Measurements from ENCODE around the gene ZNF652.
A peak's percentile ranks its signal among the peaks of the same experiment; 100 is the strongest.
"Not testable (repeated sequence)": the region's sequence is repeated elsewhere in the genome, so short reads cannot be mapped to it uniquely, and the experiment has no call there.

Gene ZNF652

GRCh38 chr17:49312722-49313121, 49.3 kb downstream of the ZNF652 start:
- DNase-seq (ENCODE audit: low spot score): no peak

GRCh38 chr17:49299996-49300395, 62.1 kb downstream of the ZNF652 start:
- DNase-seq (ENCODE audit: low spot score): no peak

- DNase-seq (ENCODE audit: low spot score): no peak
These were observed 63.6 kb downstream of the ZNF652 start for GRCh38 chr17:49298371-49298976.

DNA sequence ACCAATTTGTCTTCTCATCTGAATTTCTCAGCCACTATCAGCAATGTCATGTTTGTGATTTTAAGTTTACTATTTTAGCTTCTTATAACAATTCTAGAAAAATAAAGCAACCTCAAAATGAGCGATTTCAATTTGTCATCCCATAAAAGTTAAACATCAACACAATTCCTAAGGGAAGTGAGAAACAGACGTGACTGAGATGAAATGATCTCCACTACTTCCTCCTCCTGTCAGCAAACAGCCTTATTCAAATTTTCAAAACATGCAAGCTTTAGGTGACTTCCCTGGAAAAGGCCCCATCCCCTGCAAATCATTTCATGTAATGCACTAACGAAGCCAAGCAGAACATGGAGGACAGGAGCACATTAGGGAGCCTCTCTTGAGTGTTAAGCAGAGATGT, 64.9 kb downstream of the ZNF652 start:
- no peak for DNase-seq (ENCODE audit: low spot score)

DNA sequence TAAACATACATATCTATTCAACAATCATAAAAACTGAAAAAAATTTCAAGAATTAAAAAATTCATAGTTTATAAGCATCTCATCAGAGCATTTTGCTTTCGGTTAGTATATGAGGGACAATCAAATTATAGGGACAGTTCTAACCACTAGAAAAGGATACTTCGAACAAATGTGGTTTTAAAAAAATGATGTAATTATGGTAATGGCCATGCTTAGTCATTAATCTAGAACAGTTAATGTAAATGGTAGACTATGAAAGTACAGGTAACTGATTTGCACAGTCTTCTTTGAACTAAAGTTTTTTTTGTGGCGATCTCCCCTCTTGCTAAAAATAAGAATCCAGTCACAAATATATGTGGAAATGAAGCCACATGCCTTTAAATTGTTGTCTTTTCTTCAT, 67.9 kb downstream of the ZNF652 start:
- DNase-seq (ENCODE audit: low spot score): no peak

DNA sequence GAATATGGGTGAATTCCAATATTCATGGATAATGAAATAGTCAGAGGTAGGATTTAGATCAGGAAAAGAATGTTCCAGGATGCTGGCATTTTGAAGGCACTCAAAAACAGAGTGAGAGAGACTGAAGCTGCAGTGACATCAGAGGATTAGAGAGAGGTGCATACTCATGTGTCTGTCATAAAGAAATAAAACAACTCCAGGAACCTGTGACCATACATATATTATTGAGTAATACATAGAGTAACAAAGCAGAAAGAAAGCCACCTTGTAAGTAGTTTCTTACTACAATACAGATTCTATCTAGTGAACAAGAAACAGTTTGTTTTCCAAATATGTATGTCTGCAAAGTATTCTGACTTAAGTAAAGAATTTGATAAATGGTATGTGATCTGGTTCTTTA, 69.1 kb downstream of the ZNF652 start:
- DNase-seq (ENCODE audit: low spot score): peak; percentile 57

DNA sequence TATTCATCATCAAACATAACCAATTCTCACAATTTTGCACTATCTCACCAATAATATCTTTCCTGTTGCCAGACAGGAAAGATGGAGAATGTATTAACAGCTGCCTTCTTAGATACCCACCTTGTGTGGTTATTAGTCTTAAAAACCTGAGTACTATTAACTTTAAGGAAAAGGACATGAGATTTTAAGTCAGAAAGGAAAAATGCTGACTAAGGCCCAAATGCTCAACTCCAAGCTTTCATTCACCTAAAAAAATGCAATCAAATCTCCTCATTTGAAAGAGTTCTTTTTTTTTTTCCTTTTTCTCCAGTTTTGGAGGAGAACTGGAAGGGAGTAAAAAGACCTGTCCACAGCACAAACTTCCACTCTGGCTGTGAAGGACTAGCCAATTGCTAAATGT, 70.1 kb downstream of the ZNF652 start:
- no peak for DNase-seq (ENCODE audit: low spot score)

DNA sequence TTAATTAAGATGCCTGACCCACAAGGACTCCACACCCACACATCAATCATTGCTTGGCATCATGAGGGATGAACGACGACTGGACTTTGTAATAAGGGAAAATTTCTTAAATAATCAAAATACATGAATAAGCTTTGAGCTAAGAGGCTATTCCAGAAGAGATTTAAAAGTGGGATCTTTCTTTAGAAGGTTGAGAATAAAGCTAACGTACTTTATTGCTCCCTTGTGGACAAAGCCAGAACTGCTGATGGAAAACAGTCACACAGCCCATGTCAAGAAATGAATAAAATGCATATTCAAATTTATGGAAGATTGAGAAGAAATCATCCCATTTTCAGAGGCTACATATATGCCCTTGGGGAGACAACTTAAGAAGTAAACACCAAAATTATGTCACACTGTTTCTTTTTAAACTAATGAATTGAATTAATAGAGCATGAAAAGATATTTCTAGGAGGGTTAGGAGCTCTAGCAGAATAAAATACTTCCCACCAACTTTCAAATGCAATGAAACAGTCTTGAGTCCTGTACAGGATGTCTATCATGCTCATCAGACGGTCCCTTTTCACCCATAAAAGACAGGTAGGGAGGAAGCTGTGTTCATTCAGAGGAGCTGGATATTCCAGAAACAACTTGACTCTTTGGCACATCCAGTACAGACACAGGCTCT, 71.2 kb downstream of the ZNF652 start:
- DNase-seq (ENCODE audit: low spot score): peak; percentile 30

DNA sequence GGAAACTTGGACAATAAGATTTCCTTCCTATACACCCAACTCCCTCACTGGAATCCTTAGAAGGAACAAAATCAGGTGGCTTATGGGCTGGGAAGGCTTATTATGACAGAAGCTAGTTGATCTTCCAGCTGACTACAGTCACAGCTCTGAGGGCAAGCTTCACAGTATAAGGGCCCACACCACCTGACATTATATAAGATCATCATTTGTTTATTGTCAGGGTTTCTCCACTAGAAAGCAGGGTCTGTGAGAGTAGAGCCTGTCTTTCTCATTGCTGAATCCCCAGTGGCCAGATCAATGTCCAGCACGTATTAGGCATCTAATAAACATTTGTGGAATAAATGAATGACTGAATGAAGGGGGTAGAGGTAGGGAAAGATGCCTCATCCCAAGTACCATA, 73.7 kb downstream of the ZNF652 start:
- no peak for DNase-seq (ENCODE audit: low spot score)

- DNase-seq (ENCODE audit: low spot score): no peak
These were observed 74.6 kb downstream of the ZNF652 start for GRCh38 chr17:49287481-49287880.

DNA sequence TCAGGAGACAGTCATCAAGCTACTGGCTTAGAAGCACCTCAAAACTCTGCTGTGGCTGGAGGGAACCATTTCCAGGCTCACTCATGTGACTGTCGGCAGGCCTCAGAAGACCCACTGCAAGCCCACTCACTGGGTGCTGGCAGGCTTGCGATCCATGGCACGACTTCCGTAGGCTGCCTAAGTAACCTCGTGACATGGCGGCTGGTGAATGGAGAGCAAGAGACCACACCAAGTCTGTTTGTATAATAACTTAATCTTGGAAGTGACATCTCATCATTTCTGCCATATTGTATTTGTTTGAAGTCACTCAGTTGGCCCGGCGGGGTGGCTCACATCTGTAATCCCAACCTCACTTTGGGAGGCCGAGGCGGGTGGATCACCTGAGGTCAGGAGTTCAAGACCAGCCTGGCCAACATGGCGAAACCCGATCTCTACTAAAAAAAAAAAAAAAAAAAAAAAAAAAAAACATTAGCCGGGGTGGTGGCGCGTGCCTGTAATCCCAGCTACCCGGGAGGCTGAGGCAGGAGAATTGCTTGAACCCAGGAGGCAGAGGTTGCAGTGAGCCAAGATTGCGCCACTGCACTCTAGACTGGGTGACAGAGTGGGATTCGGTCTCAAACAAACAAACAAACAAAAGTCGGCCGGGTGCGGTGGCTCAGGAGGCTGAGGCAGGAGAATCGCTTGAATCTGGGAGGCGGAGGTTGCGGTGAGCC, 75.6 kb downstream of the ZNF652 start:
- DNase-seq (ENCODE audit: low spot score): not testable (repeated sequence)

DNA sequence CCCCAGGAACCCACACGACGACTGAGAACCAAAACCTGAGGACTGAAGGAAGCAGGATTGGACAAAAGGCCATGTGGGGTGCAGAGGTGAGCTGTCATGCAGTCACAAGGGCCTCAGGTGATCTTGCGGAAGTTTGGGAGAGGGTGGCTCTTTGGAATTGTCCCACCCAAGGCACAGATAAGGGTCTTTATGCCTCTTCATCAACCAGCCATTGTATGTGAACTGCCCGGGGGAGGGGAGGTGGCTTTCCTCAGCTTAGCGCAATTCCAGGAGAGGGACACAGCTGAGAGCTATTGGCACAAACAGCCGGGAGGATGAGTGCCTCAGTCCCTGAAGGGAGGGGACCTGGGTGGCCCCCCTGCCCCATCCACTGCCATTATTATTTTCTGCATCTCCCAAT, 76.3 kb downstream of the ZNF652 start:
- DNase-seq (ENCODE audit: low spot score): no peak

DNA sequence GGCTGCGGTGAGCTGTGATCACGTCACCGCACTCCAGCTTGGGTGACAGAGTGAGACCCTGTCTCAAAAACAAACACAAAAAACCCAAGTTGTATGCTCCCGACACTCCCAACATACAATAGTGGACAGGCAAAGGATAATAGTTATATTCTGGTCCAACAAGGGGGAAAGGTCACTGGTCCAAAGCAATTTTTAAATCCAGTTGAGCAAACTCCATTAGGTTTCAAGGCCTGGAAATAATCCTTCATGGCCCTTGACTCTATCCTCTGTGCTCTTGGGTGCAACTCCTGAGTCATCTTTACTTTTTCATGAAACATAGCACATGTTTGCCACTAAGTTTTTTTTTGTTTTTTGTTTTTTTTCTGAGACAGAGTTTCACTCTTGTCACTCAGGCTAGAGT, 81.1 kb downstream of the ZNF652 start:
- DNase-seq (ENCODE audit: low spot score): no peak

GRCh38 chr17:49280061-49280460, 82.0 kb downstream of the ZNF652 start:
- DNase-seq (ENCODE audit: low spot score): no peak

DNA sequence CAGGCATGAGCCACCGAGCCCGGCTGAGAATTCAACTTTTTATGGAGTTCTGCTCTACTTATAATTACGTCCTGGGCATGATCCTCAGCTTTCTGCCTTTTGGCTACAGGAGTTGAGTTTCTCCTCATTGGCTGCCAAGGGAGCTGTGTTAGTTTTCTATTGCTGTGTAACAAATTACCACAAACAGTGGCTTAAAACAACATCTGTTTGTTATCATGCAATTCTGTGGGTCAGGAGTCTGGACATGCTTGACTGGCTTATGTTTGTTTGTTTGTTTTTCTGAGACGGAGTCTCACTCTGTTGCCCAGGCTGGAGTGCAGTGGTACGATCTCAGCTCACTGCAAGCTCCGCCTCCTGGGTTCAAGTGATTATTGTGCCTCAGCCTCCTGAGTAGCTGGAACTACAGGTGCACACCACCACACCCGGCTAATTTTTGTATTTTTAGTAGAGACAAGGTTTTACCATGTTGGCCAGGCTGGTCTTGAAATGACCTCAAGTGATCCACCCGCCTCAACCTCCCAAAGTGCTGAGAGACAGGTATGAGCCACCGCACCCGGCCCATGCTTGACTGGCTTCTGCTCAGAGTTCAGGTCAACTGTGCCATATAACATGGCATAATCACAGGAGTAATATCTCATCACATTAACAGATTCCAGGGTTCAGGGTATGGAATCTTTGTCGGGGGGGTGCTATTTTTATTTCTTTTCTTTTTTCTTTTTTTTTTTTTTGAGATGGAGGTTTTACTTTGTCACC, 82.6 kb downstream of the ZNF652 start:
- DNase-seq (ENCODE audit: low spot score): not testable (repeated sequence)

GRCh38 chr17:49278076-49278475, 84.0 kb downstream of the ZNF652 start:
- DNase-seq (ENCODE audit: low spot score): no peak

DNA sequence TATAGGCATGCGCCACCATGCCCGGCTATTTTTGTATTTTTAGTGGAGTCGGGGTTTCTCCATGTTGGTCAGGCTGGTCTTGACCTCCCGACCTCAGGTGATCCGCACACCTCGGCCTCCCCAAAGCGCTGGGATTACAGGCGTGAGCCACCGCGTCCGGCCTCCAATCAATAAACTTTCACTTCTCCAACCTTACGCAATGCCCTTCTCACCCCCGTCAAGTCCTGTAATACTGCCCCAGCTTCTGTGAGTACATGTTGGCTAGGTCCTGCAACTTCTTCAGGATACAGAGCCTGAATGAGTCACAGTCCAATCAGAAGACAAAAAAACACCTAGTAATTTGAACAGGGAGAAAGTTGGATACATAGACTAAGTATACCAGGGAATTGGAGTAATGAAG, 84.4 kb downstream of the ZNF652 start:
- DNase-seq (ENCODE audit: low spot score): no peak

DNA sequence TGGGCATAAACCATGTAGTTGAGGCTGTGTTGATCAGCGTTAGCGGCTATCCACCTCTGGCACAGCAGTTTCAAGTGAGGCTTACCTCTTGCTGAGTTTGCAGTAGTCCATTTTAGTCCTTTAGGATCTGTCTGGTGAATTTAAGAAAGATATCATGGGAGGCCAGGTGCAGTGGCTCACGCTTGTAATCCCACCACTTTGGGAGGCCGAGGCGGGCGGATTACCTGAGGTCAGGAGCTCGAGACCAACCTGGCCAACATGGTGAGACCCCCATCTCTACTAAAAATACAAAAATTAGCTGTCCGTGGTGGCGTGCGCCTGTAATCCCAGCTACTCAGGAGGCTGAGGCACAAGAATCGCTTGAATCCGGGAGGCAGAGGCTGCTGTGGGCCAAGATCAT, 86.1 kb downstream of the ZNF652 start:
- not testable (repeated sequence) for DNase-seq (ENCODE audit: low spot score)

GRCh38 chr17:49269356-49269755, 92.7 kb downstream of the ZNF652 start:
- DNase-seq (ENCODE audit: low spot score): no peak

GRCh38 chr17:49267912-49268311, 94.1 kb downstream of the ZNF652 start:
- DNase-seq (ENCODE audit: low spot score): no peak

DNA sequence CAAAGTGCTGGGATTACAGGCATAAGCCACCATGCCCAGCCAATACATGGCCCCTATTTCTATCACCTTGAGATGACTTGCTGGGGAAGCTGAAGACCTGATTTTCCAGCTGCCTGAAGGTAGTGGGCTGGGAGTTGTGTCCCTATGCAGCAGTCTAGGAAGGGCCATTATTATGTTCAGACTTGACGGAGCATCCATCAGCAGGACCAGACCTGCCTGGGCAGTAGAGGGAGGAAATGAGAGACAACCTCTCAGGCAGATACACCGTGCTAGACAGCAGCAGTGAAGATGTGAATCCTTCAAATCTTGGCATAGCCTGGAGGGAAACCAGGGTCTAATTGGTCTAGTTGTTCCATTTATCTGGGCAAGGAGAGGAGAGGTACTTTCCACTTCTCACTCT, 95.8 kb downstream of the ZNF652 start:
- no peak for DNase-seq (ENCODE audit: low spot score)

DNA sequence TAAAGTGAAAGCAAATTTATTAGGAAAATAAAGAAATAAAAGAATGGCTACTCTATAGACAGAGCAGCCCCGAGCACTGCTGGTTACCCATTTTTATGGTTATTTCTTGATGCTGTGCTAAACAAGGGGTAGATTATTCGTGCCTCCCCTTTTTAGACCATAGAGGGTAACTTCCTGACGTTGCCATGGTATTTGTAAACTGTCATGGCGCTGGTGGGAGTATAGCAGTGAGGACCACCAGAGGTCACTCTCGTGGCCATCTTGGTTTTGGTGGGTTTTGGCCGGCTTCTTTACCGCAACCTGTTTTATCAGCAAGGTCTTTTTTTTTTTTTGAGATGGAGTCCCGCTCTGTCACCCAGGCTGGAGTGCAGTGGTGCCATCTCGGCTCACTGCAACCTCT, 100.5 kb downstream of the ZNF652 start:
- DNase-seq (ENCODE audit: low spot score): not testable (repeated sequence)

DNA sequence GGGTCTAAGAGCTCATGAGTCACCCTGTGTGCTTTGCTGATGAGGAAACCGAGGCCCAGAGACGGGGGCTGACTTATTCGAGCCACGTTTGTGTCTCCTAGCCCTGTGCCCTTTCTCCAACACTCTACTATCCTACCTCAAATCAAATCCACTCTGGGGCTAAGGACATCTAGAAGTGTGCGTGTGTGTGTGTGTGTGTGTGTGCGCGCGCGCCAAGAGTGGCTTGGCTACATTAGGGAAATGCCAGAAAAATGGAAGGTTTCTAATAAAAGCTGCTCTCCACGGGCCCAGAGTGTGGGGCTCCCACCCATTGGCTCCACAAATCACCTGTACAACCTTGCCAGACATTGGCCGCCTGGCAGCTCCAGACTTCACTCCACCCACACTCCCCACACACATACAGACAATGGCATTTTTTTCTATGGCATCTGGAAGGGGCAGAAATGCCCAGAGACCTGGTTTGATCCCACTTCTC, 101.2 kb downstream of the ZNF652 start:
- no peak for DNase-seq (ENCODE audit: low spot score)

Data from RKO (cell line).